GM18499 (cell line): ENCODE data around the gene TMPRSS4.

Experiments used
- ATAC-seq: cut with Tn5 transposase; IDR thresholded peaks from one replicate; pipeline ENCODE4 v1.9.1; 2021; ENCODE audit warnings: moderate number of reproducible peaks; ENCODE audit not compliant: insufficient read depth, unreplicated experiment

Gene TMPRSS4

GRCh38 chr11:118099838-118100556 is 23.1 kb downstream of the TMPRSS4 start:
- no peak for ATAC-seq

- no peak for ATAC-seq
These were observed 23.9 kb downstream of the TMPRSS4 start for GRCh38 chr11:118100691-118101232.

GRCh38 chr11:118102721-118103261 is 25.9 kb downstream of the TMPRSS4 start:
- no peak for ATAC-seq

GRCh38 chr11:118104491-118104890 is 27.6 kb downstream of the TMPRSS4 start:
- ATAC-seq, result no peak

- ATAC-seq, result no peak
These were observed 28.9 kb downstream of the TMPRSS4 start for GRCh38 chr11:118105657-118106305.

- ATAC-seq, result no peak
These were observed 30.0 kb downstream of the TMPRSS4 start for GRCh38 chr11:118106789-118107335.

GRCh38 chr11:118108513-118108912 is 31.6 kb downstream of the TMPRSS4 start:
- ATAC-seq, result no peak

- no peak for ATAC-seq
These were observed 32.4 kb downstream of the TMPRSS4 start for GRCh38 chr11:118109231-118109630.

- no peak for ATAC-seq
These were observed 34.3 kb downstream of the TMPRSS4 start for GRCh38 chr11:118111019-118111743.

- no peak for ATAC-seq
These were observed 34.8 kb downstream of the TMPRSS4 start for GRCh38 chr11:118111744-118112035.

- ATAC-seq, result no peak
These were observed 36.0 kb downstream of the TMPRSS4 start for GRCh38 chr11:118112711-118113430.

GRCh38 chr11:118114266-118114665 is 37.4 kb downstream of the TMPRSS4 start:
- no peak for ATAC-seq

- ATAC-seq, result no peak
These were observed 38.2 kb downstream of the TMPRSS4 start for GRCh38 chr11:118115048-118115447.

- ATAC-seq, result no peak
These were observed 41.1 kb downstream of the TMPRSS4 start for GRCh38 chr11:118117790-118118601.

- ATAC-seq, result no peak
These were observed 43.9 kb downstream of the TMPRSS4 start for GRCh38 chr11:118120793-118121192.

- ATAC-seq, result no peak
These were observed 48.2 kb downstream of the TMPRSS4 start for GRCh38 chr11:118124929-118125535.

- ATAC-seq, result no peak
These were observed 49.4 kb downstream of the TMPRSS4 start for GRCh38 chr11:118126082-118126838.

GRCh38 chr11:118128310-118128709 is 51.4 kb downstream of the TMPRSS4 start:
- ATAC-seq, result no peak
